ENCODE results near the gene RNASE12. TPM values are rescaled to one million over a fixed set of nuclear protein-coding genes. Genes with fewer than 3 reads are reported as not detected.
"Not testable (repeated sequence)": the region's sequence is repeated elsewhere in the genome, so short reads cannot be mapped to it uniquely, and the experiment has no call there.

Gene RNASE12
- total RNA-seq, 1 donor from 2014 or later: not detected

GRCh38 chr14:20597108-20597507 is 5.9 kb upstream of the RNASE12 start:
- Mint-ChIP-seq H3K36me3 (ENCODE audit: low read depth) (no peaks in the 10 kb centered on the region), H3K27ac (ENCODE audit: unreplicated experiment) (no peak overlapping the region), H3K9me3 (no peaks in the 10 kb centered on the region), H3K4me1 (no peaks in the 10 kb centered on the region), H3K27me3 (ENCODE audit: low read depth) (peaks cover 5% of the 10 kb centered on the region), H3K4me3 (no peak overlapping the region)
- TF ChIP-seq, protein P1, sequence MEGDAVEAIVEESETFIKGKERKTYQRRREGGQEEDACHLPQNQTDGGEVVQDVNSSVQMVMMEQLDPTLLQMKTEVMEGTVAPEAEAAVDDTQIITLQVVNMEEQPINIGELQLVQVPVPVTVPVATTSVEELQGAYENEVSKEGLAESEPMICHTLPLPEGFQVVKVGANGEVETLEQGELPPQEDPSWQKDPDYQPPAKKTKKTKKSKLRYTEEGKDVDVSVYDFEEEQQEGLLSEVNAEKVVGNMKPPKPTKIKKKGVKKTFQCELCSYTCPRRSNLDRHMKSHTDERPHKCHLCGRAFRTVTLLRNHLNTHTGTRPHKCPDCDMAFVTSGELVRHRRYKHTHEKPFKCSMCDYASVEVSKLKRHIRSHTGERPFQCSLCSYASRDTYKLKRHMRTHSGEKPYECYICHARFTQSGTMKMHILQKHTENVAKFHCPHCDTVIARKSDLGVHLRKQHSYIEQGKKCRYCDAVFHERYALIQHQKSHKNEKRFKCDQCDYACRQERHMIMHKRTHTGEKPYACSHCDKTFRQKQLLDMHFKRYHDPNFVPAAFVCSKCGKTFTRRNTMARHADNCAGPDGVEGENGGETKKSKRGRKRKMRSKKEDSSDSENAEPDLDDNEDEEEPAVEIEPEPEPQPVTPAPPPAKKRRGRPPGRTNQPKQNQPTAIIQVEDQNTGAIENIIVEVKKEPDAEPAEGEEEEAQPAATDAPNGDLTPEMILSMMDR (conservative IDR thresholded peaks at IDR 0.05): no peak
- no peak for DNase-seq (ENCODE audit: low read depth, low spot score)

DNA sequence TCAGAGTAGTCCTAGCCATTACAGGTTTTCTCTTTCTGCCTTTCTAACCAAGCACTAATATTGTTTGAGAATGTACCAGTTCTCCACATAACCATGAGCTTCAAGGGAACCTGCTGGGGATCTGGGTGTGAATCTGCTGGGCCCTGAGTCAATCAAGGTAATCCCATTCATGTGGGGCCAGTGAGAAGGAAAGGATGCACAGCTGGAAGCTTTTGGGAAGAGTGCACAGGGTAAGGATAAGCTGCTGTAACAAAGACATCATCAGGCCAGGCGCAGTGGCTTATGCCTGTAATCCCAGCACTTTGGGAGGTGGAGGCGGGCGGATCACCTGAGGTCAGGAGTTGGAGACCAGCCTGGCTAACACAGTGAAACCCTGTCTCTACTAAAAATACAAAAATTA is 4.5 kb upstream of the RNASE12 start:
- H3K27me3 Mint-ChIP-seq (ENCODE audit: low read depth): peaks cover 17% of the 10 kb centered on the region
- not testable (repeated sequence) for H3K4me3 Mint-ChIP-seq; H3K27ac Mint-ChIP-seq (ENCODE audit: unreplicated experiment); DNase-seq (ENCODE audit: low read depth, low spot score); H3K36me3 Mint-ChIP-seq (ENCODE audit: low read depth); H3K4me1 Mint-ChIP-seq; H3K9me3 Mint-ChIP-seq

GRCh38 chr14:20592574-20592973 is 1.4 kb upstream of the RNASE12 start:
- TF ChIP-seq, protein P1 (conservative IDR thresholded peaks at IDR 0.05): no peak
- H3K4me3 Mint-ChIP-seq: no peak overlapping the region
- peaks cover 22% of the 10 kb centered on the region for H3K27me3 Mint-ChIP-seq (ENCODE audit: low read depth)
- no peak overlapping the region for H3K27ac Mint-ChIP-seq (ENCODE audit: unreplicated experiment)
- no peaks in the 10 kb centered on the region for H3K36me3 Mint-ChIP-seq (ENCODE audit: low read depth)
- no peak for DNase-seq (ENCODE audit: low read depth, low spot score)
- no peaks in the 10 kb centered on the region for H3K4me1 Mint-ChIP-seq
- no peaks in the 10 kb centered on the region for H3K9me3 Mint-ChIP-seq

DNA sequence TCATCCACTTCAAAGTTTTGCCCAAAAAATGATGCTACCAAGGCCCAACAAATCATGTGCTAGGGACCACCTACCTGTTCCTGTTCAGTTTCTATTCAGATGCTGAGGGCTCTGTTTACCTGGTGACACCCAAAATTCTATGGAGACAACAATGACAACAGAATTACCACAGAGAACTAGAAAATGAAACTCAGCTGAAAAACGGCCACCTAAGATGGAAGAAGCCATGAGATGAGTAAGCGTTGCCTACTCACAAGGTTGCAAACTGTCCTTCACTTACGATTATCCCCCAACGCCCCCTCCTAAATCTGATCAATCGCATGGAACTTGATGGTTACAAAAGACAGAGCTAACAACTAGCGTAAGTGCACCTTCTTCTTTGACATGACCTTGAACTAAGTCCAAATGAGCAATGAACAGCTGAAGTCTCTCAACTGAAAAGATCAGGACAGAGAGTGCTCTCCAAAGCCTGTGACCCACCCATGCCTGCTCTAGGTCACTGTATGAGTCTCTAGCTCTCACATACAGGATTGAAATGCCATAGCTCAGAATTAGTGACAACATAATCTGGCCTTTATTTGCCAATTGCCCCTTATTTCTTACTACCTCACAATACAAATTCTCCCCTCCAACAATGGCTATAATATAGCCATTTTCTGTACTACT is 3.6 kb downstream of the RNASE12 start, which contains the start of gene RNASE11:
TSS of gene RNASE11 (minus strand) at position 513 of the 666 bp plus-strand sequence.
- H3K4me3 Mint-ChIP-seq: no peak within 1 kb of the TSS
- no peak within 1 kb of the TSS for H3K27ac Mint-ChIP-seq (ENCODE audit: unreplicated experiment)
- H3K36me3 Mint-ChIP-seq (ENCODE audit: low read depth): no peaks in the 10 kb centered on the region
- H3K9me3 Mint-ChIP-seq: no peaks in the 10 kb centered on the region
- no peak for DNase-seq (ENCODE audit: low read depth, low spot score)
- peaks cover 34% of the 10 kb centered on the region for H3K27me3 Mint-ChIP-seq (ENCODE audit: low read depth)
- TF ChIP-seq, protein P1 (conservative IDR thresholded peaks at IDR 0.05): no peak
- H3K4me1 Mint-ChIP-seq: peaks cover 11% of the 10 kb centered on the region

DNA sequence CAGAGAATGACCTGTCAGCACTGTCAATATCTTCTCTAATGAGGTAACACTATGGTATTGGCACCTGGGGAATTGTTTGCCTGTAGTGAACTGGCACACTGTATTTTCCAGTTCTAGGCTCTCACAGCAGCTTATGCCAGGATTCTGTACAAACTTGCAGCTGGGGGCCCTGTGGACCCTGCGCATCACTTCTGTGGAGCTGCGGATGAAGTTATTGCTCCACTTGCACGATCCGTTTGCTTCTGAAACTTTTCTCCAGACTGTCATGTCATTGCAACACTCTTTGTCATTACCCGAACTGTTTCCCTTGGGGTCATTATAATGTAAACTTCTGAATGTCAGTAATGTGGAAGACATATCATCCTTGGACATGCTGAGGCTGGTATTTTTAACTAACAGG is 7.3 kb downstream of the RNASE12 start:
- Mint-ChIP-seq H3K4me3 (no peak overlapping the region), H3K9me3 (no peaks in the 10 kb centered on the region), H3K27me3 (ENCODE audit: low read depth) (peaks cover 17% of the 10 kb centered on the region), H3K27ac (ENCODE audit: unreplicated experiment) (no peak overlapping the region), H3K36me3 (ENCODE audit: low read depth) (no peaks in the 10 kb centered on the region), H3K4me1 (peaks cover 13% of the 10 kb centered on the region)
- TF ChIP-seq, protein P1 (conservative IDR thresholded peaks at IDR 0.05): no peak
- no peak for DNase-seq (ENCODE audit: low read depth, low spot score)

DNA sequence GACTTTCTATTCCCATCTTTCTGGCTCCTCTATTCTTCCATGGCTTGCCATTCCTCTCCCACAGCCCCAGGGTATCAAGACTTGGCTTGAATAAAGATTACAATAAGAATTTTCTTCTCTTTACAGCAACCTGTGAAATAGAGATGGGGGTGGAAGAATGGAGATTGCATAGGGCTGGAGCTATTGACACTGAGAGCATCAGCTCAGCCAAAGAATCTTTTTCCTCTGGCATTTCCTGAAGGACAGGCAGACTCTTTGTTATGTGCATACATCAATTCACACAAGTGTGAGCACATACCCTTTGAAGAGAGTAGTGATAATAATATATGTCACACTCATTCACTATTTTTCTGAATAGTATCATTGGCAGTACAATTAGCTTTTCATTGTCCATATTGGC is 8.0 kb downstream of the RNASE12 start:
- Mint-ChIP-seq H3K36me3 (ENCODE audit: low read depth) (no peaks in the 10 kb centered on the region), H3K4me1 (peaks cover 13% of the 10 kb centered on the region), H3K4me3 (no peak overlapping the region), H3K27me3 (ENCODE audit: low read depth) (peaks cover 17% of the 10 kb centered on the region), H3K9me3 (no peaks in the 10 kb centered on the region), H3K27ac (ENCODE audit: unreplicated experiment) (no peak overlapping the region)
- TF ChIP-seq, protein P1 (conservative IDR thresholded peaks at IDR 0.05): no peak
- DNase-seq (ENCODE audit: low read depth, low spot score): no peak

All from neural crest cell (in vitro differentiated cells).